ENCODE results near the gene ANK3.

The ANK3 gene

GRCh38 chr10:60340973-60341372, 48.7 kb downstream of the ANK3 start:
- no peak for DNase-seq

- no peak for DNase-seq
These were observed 49.9 kb downstream of the ANK3 start for GRCh38 chr10:60339757-60340156.

DNA sequence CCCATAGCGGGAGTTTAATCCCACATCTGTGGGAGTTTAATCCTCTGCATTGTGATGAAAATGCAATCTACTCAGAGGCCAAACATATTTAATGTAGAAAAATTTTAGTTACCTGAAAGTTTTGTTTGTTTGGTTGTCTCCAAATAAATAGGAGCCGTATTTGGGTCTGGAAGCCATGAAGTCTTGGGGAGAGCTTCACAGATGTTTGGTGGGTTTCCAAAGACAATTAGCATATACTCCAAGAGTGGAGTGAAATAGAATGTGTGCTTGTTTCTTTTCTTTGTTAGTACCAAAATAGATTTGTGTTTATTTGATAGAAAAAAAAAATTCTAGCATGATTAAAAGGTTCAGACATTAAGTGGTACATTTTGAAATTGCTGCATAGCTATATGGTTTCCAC, 50.9 kb downstream of the ANK3 start:
- DNase-seq = no peak

DNA sequence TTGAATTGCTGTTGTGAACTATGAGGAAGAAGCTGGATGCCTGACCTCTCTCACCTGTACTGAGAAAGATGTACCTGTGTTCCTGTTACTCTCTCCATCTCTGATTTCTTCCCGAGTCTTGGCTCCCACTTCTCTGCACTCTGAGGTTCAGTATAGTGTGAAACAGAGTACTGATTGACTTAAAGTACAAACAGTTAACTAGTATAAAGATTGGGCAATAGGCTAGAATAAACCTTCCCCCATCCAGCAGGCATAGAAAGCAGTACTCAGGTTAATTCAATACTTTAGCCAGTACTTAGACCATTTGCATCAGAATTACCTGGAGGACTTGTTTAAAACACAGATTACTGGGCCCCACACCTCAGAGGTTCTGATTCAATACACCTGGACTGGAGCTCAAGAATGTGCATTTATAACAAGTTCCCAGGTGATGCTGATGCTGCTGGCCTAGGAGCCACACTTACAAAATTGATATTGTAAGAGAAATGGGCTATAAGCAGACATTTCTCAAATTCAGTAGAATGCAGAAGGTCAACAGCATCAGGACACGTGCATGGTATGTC, 51.6 kb downstream of the ANK3 start:
- no peak for DNase-seq

- DNase-seq = no peak
These were observed 52.6 kb downstream of the ANK3 start for GRCh38 chr10:60336901-60337630.

DNA sequence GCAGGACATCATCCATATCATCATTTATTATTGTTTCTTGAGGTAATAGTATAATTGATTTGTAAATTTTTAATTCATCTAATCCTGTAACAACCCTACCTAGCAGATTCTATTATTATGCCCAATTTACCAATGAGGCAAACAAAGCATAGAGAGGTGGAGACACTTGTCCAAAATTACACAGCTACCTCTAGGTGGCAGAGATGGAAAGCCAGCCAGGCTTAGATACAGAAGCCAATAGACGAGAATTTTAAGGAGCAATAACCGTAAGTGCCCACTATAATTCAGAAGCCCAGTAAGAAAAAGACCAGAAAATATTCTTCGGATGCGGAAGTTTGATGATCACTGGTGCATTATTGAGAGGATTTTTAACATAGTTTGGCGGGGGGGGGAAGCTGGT, 54.0 kb downstream of the ANK3 start:
- no peak for DNase-seq

DNA sequence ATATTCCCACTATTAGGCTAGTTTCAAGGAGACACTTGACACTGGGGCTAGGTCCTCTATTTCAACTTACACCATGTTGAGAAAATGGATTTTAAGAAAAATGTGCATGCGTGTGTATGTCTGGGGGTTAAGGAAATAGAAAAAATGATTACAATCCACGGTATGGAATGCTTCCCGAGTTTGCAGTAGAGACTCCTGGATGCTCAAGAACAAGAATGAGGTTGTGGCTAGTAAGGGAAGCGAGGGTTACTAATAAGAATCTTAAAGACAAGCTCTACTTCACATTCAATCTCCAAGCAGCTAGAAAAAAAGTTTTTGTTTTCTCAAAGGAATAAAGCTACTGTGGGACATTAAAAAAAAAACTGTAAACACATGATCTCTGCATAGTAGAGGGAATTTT, 54.7 kb downstream of the ANK3 start:
- no peak for DNase-seq

DNA sequence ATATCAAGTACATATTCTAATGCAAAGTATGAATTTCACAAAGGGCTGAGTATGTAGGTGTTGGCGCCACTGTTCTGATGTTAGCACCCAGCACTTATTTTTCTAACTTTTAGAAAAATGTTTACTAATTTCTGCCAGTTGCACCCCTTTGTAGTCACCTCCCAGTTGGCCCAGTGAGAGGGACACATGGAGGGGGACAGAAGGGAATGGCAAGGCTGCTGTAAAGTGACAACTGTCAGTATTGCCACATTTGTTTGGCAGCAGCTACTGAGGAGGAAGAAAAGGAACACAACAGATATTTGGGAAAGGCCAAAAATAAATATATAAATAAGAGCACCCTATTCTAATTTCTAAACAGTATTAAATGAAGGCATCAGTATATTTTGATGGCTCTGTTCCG, 57.3 kb downstream of the ANK3 start:
- no peak for DNase-seq

DNA sequence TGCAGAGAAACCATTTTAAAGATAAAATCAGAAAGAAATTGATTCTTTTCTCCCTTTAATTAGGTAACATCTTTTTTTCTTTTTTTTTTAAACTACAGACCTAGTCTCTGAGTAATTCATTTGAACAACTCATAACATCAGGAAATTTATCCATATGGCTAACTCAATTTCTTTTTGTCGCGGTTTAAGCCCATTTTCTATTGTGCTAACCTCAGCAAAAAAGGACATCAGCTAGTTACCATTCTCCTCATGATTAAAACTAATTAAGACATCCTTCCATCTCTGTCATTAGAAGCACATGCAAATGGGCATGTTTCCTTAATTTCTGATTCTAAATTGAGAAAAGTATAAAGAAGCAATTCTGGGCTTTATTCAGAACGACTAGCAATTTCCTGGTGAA, 57.8 kb downstream of the ANK3 start:
- no peak for DNase-seq

DNA sequence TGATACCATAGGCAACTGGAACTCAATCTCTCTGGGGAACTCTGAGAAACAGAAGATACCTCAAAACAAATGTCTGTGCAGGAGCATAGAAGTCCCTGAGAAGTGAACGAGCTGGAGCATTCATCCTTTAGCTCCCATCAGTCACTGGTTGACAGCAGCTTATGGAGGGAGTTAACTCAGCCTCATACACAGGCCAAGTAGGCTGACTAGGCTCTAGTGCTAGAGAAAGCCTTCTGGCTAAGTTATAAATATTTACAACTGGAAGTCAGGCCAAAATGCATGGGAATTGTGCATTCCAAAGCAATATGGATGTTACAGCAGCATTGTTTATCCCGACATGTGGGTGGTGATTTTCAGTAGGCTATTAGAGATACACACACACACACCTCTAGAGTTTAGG, 66.5 kb downstream of the ANK3 start:
- DNase-seq = no peak

- DNase-seq = no peak
These were observed 69.0 kb downstream of the ANK3 start for GRCh38 chr10:60320666-60321065.

GRCh38 chr10:60316029-60316428, 73.6 kb downstream of the ANK3 start:
- no peak for DNase-seq

- DNase-seq = no peak
These were observed 74.4 kb downstream of the ANK3 start for GRCh38 chr10:60315311-60315710.

DNA sequence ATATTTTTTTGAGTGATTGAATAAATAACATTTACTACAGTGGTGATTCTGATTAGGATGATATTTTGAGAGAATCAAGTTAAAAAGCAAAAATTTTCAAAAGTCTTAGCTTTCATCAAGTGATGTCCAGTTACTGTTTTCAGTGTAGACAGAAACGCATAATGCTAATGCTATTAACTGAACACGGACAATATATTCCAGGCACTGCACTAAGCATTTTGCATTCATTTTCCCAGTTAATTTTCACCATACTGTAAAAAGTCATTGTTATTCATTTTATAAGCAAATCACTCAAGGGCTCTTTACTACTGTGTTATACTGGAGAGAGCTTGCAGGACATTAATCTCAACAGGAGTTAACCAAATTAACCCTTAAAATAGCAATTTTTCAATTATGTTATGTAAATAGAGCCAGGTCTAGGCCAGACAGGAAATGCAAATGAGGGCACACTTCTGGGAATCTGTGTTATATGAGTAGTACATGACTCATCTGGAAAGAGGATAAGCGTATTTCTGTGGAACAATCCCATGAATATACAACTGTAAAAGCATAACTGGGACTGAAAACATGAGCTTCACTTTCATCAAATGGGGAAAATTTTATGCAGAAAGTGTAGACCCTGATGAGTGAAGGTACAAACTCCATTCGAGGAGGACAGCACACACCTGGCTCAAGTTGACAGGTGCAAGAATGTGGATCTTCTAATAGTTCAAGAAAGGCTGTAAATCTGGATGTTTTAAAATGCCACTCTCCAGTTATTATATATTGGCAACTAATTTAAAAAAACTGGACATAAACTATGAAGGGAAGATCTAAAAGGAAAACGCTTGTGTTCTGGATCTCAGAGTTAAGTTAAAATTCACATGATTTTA, 75.4 kb downstream of the ANK3 start:
- no peak for DNase-seq

- no peak for DNase-seq
These were observed 76.1 kb downstream of the ANK3 start for GRCh38 chr10:60313589-60313952.

DNA sequence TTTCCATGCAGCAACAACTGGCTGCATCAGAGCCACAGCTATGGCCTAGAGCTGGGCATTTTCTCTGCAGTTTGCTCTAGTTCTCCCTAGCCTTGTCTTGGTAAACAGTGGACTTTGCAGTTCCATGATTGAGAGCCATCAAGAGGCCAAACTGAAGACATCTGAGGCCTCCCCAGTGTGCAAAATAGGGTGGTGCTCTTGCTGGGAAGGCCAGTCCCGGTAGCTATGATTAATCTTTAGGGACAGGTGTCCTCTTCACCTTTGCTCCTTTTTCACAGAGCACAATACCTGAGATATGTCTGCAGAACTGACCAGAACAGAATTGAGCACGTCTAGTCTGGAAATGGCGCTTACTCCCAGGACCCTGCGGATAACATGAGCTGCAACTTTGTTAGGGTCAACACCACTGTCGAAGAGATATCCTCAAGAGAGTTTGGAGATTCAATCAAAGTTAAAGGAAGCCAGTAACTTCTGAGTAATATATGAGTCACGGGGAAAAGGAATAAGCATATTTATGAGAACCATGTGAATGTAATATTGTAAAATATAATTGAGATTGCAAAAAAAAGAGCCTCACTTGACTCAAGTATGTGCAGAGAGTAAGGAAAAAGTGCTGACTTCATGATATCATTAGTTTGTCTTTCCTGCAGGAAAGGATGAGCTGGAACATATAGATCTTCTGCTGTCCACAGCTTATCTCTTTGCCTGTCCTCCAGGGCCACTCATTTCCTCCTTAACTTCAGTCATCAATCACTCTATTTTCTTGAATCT, 76.7 kb downstream of the ANK3 start:
- DNase-seq = no peak

- no peak for DNase-seq
These were observed 77.9 kb downstream of the ANK3 start for GRCh38 chr10:60311821-60312220.

DNA sequence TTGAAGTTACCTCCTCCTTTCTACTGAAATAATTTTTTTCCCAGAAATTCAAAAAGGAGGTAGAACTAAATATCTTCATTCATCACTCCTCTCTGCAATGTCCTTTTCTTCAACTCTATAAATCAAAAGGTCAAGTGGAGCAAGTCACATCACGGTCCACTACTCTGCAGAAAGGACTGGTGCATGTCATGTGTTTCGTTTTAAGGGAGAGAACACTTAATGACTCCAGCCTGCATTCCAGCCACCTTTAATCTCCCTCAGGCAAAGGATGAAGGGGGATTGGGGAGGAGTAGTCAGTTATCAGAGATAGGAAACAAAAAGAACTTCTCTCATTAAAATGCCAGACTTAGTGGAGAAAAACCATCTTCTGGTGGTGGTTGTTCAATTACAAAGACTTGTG, 78.9 kb downstream of the ANK3 start:
- DNase-seq = no peak

- no peak for DNase-seq
These were observed 79.8 kb downstream of the ANK3 start for GRCh38 chr10:60309891-60310290.

DNA sequence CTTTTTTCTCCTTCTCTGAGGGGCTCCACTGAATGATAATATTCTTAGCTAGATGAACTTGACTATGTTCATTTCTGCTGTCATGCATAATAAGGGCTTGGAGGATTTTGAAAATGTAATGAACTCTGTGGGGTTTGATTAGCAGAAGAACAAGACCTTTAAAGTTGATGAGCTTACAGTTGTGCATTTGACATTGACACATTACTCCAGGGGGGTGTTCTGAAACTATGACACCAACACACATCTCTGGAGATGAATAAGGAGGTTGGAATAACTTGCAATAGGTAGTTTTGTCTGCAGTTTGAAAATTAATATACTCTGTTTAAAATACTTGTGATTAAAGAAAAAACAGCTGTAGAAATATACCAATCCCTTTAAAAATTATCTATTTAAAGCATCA, 80.3 kb downstream of the ANK3 start:
- no peak for DNase-seq

DNA sequence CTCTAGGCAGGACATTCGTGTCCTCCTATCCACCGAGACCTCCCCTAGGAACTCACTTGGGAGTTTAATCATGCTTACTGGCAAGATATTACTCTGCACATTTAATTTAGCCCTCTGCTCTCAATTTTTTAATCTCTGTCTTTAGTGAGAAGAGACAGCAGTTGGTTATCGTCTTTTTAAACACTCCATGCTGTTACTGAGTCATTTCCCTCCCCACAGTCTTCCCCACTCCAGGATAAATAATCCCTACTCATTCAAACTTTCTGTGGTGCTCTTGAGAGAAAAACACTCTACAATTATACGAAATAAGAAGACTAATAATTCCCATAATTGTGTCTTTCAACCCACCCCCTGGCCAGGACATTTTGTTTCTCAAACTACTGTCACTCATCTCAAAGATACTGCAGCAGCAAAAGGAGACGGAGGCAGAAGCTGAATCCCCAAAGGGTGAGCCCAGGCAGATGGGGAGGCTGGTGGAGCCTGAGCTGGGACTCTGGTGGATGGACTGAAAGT, 84.2 kb downstream of the ANK3 start:
- DNase-seq = no peak

GRCh38 chr10:60304829-60305379, 84.8 kb downstream of the ANK3 start:
- DNase-seq = no peak

DNA sequence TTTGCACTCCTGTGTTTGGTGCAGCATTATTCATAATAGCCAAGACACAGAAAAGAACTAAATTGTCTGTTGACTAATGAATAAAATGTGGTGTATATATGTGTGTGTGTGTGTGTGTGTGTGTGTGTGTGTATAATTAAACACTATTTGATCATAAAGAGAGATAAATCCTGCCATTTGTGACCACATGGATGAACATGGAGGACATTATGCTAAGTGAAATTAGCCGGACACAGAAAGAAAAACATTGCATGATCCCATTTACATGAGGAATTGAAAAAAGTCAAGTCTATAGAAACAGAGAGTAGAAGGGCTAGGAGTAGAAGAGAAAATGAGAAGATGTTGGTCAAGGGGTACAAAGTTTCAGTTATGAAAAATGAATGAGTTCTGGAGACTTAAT, 85.9 kb downstream of the ANK3 start:
- DNase-seq = no peak
